ENCODE measurements around the gene SMC5.
"Not testable (repeated sequence)": the region's sequence is repeated elsewhere in the genome, so short reads cannot be mapped to it uniquely, and the experiment has no call there.

The SMC5 gene

DNA sequence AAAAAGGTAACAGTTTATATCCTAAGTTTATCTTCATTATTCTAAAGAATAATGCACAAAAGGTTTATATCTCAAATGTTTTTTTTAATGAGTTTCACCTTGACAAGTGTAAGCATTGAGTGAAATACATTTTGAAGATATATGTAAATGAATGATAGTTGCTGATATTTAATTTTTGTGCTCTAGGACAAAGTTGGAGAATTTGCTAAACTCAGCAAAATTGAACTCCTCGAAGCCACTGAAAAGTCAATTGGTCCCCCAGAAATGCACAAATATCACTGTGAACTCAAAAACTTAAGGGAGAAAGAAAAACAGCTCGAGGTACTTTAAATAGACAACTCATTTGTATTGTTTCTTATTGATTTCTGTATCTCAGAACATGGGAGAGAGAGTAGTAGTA, 19.5 kb downstream of the SMC5 start:
- no peak for DNase-seq

DNA sequence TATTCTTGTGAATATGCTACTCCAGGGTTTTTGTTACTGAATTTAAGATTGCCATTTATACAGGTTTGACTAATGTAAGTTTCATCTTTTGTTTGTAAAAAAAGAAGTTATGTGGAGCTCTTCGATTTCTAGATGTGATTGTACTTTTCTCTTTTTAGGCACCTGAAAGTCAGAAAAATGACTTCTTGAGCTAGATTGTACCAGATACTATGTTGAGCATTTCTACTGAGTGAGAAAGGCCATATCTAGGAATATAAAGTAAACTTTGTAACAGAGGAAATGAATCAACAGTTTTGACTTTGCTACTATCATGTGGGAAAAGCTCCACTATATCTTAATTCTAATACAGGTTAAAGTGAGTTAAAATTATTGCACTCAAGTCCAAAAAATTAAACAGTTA, 25.1 kb downstream of the SMC5 start:
- DNase-seq = no peak

DNA sequence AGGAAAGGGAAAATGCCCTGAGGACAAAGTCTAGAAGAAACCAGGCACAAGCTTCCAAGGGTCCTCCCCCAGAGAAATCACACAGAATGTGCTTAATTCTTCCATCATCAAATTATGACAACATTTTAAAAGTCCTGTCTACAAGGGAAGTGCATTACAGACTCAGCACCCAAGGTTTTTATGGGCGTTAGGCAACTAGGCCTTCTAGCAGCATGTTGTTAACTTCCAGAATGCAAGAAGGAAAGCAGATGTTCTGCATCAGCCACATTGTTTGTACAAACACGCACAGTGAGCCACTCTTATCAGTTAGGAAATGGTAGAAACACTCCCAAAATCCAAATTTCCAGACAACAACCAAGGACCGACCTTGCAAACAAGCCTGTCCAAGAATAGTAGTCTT, 26.5 kb downstream of the SMC5 start:
- DNase-seq = no peak

DNA sequence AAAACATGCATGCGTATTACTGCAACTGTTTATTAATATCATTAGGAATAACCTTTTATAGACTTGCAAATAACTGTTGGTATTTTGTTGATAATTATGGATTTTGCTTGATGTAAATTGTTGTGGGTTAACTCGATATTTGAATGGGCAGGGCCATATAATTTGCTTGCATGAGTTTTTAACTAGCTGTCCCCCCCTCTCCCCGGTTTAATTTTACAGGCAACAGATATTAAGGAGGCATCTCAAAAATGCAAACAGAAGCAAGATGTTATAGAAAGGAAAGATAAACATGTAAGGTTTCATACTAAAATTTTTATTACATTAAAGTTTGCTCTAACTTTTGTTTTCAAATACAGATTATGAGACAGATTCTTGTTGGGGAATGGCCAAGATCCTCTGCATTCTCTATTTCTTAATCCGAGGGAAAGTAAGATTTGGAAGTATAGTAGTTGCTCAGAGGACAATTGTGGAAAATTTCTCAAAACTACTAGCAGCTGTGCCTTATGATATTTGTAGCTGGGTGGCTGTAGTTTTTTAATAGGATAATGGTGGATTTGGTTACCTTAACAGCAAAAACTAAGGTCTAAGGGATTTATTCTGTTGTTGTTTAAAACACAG, 27.3 kb downstream of the SMC5 start:
- no peak for DNase-seq

DNA sequence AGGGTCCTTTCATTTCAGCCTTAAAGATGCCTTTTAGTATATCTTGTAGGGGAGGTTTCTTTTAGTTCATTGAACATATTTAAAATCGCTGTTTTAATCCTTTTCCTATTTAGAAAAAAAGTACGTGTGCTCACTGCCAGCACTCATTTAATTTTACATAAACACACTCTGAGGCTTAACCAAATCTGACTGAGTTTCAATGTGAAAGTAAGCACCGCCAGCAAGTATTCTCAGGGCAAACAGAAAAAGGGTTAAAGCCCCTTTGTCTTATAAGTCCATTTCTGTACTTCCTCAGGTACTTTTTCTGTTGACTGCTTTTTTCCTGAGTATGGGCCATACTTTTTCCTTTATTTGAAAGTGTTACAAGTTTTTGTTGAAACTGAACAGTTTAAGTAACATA, 31.8 kb downstream of the SMC5 start:
- no peak for DNase-seq

DNA sequence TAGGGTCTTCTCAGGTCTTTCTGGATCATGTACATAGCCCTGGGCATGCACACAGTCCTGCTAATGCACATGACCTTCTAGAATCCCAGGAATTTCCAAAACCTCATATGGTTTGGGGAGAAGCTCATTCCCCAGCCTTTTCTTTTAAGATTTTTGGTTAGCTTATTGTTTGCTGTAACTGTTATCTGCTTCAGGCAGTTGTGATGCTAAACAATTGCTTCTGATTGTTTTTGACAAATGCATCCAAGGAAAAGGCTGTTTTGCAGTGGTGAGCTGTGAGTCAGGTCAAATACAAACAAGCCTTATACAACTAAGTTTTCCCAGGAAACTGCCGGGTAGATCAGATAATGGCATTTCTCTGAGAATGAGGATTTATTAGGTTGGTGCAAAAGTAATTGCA, 32.7 kb downstream of the SMC5 start:
- no peak for DNase-seq

DNA sequence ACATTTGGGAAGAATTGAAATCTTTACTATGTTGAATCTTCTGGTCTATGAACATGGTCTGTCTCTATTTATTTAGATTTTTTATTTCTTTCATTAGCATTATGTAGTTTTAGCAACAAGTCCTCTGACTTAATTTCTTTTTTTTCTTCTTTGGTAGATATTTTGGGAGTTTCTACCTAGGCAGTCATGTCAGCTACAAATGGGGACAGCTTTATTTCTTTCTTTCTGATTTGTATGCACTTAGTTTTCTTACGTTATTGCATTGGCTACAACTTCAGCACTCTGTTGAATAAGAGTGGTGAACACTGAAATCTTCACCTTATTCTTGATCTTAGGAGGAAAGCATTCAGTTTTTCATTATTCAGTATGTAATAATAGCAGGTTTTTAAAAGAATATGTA, 33.5 kb downstream of the SMC5 start:
- no peak for DNase-seq

DNA sequence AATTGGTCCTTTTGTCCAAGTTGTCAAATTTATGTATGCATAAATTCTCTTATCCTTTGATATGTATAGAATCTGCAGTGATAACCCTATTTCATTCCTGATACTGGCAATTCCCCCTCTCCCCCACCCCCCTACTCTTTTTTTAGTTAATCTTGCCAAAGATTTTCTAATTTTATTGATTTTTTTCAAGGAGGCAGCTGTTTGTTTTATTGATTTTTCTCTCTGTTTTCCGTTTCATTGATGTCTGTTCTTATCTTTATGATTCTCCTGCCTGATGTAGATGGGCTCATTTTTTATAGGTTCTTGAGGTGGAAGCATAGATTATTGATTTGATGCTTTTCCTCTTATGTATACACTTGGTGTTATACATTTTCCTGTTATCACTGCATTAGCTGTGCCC, 34.4 kb downstream of the SMC5 start:
- DNase-seq = no peak

DNA sequence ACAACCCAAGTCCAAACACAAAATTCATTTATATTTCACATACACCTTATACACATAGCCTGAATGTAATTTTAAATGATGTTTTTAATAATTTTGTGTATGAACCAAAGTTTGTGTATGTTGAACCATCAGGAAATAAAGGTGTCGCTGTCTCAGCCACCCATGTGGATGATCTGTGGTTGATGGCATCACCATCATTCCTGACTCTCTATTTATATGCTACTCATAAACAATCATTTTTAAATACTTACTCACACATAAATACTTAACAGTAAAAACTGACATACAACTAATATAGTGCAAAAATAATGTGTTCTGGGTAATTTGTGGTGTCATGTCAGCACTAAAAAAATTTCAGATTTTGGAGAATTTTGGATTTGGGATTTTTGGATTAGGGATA, 38.4 kb downstream of the SMC5 start:
- DNase-seq = no peak

DNA sequence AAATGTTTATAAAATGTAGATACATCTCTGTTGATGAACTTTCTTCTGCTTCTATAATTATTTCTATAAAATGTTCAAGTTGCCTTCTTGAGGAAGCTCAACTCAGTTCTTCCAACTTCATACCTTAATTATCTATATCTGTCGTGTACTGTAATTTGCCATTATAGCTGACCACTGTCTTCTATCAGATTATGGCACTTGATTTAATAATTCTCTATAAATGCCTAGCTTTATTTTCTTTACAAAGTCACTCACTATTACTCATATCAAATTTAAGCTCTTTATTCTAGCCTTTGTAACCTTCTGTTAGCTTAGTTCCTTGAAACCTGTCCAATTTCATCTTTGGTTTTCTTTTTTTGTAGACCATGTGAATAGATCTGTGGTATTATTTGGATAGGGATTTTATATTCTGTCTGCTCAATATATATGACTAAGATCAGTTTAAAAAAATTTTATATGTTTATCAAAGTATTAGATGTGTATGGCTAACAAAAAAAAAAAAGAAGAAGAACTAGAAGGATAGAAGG, 39.5 kb downstream of the SMC5 start:
- DNase-seq = no peak

DNA sequence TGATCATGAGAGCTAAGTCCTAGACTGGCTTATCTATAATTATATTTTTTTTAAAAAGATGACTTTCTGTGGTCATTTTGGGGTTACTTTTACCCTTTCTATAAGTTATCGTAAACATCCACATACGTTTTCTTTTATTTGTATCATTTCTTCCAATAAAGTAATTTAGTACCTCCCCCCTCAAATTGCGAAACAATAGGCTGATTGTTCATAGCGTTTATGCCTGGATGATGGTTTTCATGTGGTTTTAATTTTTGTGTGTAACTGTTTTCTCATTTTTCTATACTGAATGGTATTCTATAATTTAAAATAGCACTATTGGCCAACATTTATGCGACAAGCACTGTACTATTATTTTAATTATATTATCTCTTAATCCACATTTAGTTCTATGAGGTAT, 44.5 kb downstream of the SMC5 start:
- DNase-seq = no peak

DNA sequence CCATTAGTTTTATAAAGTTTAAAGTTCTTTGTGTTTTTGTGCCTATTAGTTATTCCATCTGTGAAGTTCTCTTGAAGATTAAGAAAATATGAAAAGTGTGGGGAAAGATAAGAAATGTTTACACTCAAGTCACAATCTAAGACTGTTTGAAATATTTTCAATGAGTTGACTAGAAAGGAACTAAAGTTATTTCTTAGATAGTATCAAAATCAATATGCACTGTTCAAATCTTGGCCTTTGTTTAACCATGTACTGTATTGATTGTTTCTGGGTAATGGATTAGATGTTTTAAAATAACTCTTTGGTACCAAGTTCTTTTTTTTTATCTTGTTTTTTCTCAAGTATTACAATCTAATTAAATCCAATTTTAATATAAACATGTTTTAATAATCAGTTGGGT, 46.0 kb downstream of the SMC5 start:
- no peak for DNase-seq

DNA sequence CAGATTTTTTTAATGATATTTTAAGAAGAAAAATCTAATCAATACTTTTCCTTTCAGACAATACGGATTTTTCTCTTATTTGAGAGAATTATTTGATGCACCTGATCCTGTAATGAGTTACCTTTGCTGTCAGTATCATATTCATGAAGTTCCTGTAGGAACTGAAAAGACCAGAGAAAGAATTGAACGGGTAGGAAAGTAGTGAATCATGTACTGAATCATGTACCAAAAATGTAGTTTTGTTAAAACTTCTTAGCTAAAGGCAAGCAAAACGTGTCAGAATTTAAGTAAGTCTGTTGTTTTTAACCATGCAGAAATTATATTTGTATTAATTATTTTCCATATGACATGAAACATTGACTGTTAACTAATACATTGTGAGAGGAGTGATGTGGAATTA, 56.6 kb downstream of the SMC5 start:
- DNase-seq = no peak

DNA sequence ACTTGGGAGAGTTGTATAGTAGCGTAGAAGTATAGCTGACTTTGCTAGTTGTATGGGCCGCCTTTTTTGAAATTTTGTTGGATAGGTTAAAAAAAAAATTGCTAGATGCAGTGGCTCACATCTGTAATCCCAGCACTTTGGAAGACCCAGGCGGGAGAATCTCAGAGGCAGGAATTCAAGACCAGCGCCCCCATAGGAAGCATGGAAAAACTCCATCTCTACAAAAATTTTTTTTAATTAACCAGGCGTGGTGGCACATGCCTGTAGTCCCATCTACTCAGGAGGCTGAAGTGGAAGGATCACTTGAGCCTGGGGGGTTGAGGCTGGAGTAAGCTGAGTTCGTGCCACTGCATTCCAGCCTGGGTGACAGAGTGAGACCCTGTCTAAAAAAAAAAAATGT, 59.2 kb downstream of the SMC5 start:
- DNase-seq = peak; percentile 13

DNA sequence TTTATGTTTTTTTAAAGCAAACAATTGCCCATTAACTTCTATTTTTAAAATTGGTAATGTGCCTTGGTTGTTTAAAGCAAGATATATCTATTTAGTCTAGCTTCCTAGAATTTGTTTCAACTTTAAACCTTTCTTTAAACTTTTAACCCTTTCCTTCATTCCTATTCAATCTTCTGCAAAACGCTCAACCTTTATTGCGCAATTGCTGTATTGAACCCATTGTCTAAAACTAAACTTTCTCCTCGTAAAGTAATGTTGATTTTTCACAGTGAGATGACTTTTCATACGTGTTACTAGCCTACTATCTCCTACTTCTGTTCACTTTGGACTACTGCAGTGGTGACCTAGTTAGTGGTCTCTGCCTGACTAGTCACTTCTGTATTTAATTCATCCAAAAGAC, 63.3 kb downstream of the SMC5 start:
- DNase-seq = no peak

DNA sequence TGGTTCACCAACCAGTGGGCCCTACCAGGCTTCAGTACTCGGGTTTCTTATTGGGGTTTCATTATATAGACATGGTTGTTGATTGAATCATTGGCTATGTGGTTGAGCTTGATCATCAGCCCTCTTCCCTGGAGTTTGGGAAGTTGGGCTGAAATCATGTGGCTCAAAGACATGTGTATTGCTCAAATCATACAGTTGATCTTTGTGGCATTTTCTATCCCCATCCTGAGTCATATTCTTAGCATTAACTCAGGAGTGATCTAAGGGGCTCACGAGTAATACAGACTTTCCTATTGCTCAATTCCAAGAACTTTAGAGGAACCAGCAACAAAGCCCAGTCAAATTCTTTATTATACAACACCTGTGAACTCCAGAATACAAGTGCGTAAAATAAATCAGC, 66.2 kb downstream of the SMC5 start:
- no peak for DNase-seq

DNA sequence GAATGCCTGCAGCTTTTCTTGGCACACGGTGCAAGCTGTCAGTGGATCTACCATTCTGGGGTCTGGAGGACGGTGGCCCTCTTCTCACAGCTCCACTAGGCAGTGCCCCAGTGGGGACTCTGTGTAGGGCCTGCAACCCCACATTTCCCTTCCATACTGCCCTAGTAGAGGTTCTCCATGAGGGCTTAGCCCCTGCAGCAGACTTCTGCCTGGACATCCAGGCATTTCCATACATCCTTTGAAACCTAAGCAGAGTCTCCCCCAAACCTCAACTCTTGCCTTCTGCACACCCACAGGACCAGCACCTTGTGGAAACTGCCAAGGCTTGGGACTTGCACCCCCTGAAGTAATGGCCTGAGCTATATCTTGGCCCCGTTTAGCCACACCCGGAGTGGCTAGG, 69.8 kb downstream of the SMC5 start:
- DNase-seq = not testable (repeated sequence)

DNA sequence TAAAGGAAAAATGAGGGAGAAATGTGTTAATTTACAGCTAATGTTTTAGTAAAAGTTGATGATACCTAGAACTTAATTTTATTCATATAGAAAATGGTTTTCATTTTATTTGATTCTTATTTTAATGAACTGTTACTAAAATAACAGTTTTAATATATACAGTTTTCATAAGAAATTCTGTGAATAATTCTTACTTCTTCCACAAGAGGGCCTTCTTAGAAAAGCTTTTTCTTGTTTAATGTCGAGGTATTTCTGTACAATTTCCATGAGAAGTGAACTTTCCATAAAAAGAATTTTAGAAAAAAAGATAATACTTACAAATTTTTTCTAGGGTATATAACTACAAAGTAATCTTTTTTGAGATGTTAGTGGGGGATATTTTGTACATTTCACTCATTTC, 81.8 kb downstream of the SMC5 start:
- DNase-seq = peak; percentile 17

DNA sequence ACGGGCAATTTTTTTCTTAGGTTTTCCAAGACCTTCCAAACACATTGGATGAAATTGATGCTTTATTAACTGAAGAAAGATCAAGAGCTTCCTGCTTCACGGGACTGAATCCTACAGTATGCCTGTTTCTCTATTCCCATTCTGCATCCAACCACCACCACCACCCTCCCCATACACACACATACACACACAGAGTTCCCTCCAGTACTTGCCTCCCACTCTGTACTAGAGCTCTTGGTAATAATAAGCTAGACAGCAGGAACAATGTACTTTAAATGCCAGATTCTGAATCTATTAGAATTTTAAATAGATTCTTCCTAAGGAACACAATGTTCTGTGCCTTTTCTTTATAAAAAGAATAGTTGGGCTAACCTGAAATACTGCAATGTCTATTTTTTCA, 88.3 kb downstream of the SMC5 start:
- no peak for DNase-seq

DNA sequence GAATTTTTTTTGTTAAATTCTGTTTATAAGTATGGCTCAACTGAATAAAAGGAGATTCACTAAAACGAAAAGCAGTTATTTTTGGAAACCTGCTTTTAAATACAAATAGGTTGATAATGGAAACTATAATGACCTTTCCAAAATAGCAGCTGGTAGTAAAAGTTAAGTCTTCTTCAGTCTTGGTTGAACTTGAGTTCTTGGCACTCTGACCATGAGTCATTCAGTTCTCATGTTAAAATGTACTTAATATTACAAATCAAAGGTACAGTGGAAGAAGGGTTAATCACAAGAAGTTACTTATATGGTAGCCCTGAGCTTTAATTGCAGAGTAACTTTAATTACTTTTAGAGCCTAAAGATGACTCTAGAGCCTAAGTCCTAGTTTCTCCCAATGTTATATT, 93.6 kb downstream of the SMC5 start:
- no peak for DNase-seq

DNA sequence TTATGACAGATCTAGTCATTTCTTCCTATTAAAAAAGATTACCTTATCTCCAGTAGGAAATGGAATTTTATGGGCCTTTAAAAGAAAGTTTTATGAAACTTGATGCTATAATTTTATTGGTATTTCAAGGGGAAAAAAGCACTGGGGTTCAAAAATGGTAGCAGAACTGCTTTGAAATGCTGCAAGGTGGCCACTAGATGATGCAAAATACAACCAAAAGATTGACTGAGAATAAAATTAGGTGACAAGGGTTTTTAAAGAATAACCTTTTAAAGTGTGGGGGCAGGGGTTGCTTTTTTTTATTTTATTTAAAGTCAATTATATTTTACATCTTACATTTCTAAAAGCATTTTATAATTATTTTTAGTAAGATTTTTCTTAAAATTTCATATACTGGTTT, 94.0 kb downstream of the SMC5 start:
- no peak for DNase-seq

DNA sequence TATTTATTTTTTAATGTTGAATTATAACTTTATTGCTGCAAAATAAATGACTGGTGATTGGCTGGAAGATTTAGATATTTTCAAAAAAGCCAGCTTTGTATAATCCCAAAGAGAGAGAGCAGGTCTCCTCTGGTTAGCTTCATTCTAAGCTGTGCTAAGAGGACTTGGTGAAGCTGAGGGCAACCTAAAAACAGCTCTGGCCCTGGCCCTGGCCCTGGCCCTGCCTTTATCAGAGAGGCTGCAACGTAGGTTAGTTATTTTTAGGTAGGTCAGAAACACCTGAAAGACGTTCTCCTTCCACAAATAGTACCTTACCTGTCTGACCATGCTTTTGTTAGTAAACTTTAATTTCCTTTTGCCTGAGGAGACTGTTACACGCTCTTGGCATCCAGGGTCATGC, 97.0 kb downstream of the SMC5 start:
- DNase-seq = no peak

DNA sequence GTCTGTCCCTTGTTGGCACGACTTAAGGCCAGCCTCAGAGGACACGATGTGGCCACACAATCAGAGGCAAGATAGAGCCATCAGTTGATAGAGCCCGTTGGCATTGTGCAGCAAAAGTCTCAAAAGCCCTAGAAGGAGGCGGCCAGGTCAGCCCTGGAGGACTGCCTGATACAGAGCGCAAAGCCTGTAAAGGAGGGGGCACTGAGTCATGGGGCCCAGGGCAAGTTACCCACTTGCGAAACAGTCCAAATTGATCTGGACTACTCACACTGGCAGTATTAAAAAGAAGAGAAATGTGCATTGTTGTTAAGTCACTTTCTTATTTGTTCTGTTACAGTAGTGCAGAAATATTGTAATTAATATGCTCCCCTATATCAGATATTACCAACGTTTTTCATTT, 104.2 kb downstream of the SMC5 start:
- DNase-seq = no peak

DNA sequence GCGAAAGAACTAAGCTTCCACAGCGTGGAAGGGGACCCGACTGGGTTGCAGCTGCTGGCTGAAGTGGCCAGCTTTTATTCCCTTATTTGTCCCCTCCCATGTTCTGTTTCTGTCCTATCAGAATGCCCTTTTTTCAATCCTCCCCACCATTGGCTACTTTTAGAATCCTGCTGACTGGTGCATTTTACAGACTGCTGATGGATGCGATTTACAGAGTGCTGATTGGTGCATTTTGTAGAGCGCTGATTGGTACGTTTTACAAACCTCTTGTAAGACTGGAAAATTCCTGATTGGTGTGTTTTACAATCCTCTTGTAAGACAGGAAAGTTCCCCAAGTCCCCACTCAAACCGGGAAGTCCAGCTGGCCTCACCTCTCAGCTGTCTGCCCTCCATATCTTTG, 105.0 kb downstream of the SMC5 start:
- no peak for DNase-seq

DNA sequence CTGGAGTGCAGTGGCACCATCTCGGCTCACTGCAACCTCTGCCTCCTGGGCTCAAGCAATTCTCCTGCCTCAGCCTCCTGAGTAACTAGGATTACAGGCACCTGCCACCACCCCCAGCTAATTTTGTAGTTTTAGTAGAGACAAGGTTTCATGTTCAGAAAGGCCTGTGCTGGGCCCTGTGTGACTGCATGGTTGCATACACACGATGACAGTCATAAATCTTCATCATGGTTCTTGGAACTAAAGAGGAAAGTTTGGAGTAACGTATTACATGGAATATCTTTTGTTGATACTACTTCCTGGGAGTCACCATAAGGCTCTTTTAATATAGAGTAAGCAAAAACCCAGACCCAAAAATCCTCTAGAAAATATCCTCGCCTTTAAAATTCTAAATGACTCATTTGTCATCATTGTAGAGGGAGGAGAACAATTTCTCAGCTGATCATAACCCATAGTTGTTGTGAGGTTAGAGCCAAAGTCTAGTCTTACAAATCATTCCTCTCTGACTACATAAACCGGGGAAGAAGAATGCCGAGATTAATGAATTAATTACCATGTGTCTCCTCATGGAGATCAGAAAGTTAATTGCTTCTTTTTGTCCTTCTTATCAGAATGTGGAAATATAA, 108.6 kb downstream of the SMC5 start:
- no peak for DNase-seq
